ENCODE results near the gene KSR1. TPM values are rescaled to one million over a fixed set of nuclear protein-coding genes. Genes with fewer than 3 reads are reported as not detected.
A peak's percentile ranks its signal among the peaks of the same experiment; 100 is the strongest.

The KSR1 gene
- total and polyA plus RNA-seq, 9 of the 15 experiments (the other 6 are each of a cell fraction or from before 2014, with no cell fraction given), result 1.4 to 51.7 (median 18.4) TPM

GRCh38 chr17:27602721-27603420 lies 146.6 kb downstream of the KSR1 start (continued):
- no peak for TF ChIP-seq CGGBP1 (CRISPR knock-in tag; IDR thresholded peaks at IDR 0.05)
- TF ChIP-seq JUNB (CRISPR knock-in tag; conservative IDR thresholded peaks at IDR 0.05), result no peak
- TF ChIP-seq BHLHE40 (IDR thresholded peaks at IDR 0.05; ENCODE audit: low read length), result peak; percentile 63; the same call in 1 of the 2 replicates
- no peak for TF ChIP-seq NCOA4 (IDR thresholded peaks at IDR 0.05; ENCODE audit: partially characterized antibody)
- TF ChIP-seq FOXP1 (CRISPR knock-in tag; IDR thresholded peaks at IDR 0.05), result no peak
- no peak for TF ChIP-seq ZNF398 (CRISPR knock-in tag; IDR thresholded peaks at IDR 0.05)
- no peak for TF ChIP-seq TGIF2 (CRISPR knock-in tag; IDR thresholded peaks at IDR 0.05)
- no peak for TF ChIP-seq CBX5 (IDR thresholded peaks at IDR 0.05; ENCODE audit: borderline replicate concordance, low read depth)
- TF ChIP-seq FOXJ2 (tag; IDR thresholded peaks at IDR 0.05), result no peak
- no peak for TF ChIP-seq SAP30 (IDR thresholded peaks at IDR 0.05; ENCODE audit: borderline replicate concordance, insufficient read depth, low read depth, low read length, poor library complexity, severe bottlenecking)
- no peak for TF ChIP-seq ZNF277 (CRISPR knock-in tag; IDR thresholded peaks at IDR 0.05; ENCODE audit: borderline replicate concordance)
- no peak for TF ChIP-seq TCF7L2 (IDR thresholded peaks at IDR 0.05; ENCODE audit: low read depth, low read length)
- TF ChIP-seq ETV1 (tag; conservative IDR thresholded peaks at IDR 0.05; ENCODE audit: low read depth), result peak; percentile 89
- peak; percentile 84 for TF ChIP-seq POLR2AphosphoS5 (IDR thresholded peaks at IDR 0.05; ENCODE audit: control insufficient read depth, insufficient read depth, low read depth, low read length)
- TF ChIP-seq ZNF512 (tag; IDR thresholded peaks at IDR 0.05), result no peak
- peak; percentile 56; the same call in 1 of the 2 replicates for TF ChIP-seq HES1 (IDR thresholded peaks at IDR 0.05; ENCODE audit: low read depth)
- TF ChIP-seq PTBP1 (IDR thresholded peaks at IDR 0.05; ENCODE audit: low read depth, low read length), result 0 out of 2 replicates have a peak, but pooled peaks have one; percentile 21
- TF ChIP-seq SIN3B (IDR thresholded peaks at IDR 0.05; ENCODE audit: low read depth), result no peak
- no peak for TF ChIP-seq KDM2B (CRISPR knock-in tag; IDR thresholded peaks at IDR 0.05)
- TF ChIP-seq YBX1 (IDR thresholded peaks at IDR 0.05), result no peak
- no peak for TF ChIP-seq PURB (CRISPR knock-in tag; IDR thresholded peaks at IDR 0.05; ENCODE audit: low read depth)
- peak; percentile 61; the same call in 1 of the 2 replicates for TF ChIP-seq BACH1 (tag; IDR thresholded peaks at IDR 0.05)
- no peak for TF ChIP-seq HMGN3 (IDR thresholded peaks at IDR 0.05; ENCODE audit: borderline replicate concordance, extremely low read depth, insufficient read length, low read depth, low read length)
